ENCODE measurements around the gene TEX30. TPM values are rescaled to one million over a fixed set of nuclear protein-coding genes. Genes with fewer than 3 reads are reported as not detected.

The TEX30 gene
- total RNA-seq, 6 experiments from 2014 or later, result 9.4 to 21.4 (median 14.7) TPM

DNA sequence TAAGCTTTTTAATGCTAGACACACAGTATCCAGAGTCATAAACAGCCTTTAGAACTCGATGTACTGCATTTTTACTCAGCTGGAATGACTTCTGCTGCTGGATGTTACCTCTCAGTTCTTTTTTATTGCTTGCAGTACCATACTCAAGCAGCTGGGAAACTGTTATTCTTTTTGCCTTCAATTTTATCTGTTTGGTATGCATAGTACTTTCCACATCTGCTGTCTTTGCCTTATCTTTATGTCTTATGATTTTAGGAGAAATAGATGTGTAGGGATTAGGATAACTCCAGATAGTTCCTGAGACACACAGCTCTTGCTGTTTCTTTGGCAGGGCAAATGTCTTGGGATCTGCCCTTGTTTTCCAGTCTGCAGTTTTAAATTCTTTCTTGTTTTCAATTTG, 31.5 kb downstream of the TEX30 start:
- H3K27me3 ChIP-seq, result no peaks in the 10 kb centered on the region
- H3K27ac ChIP-seq, result no peak overlapping the region
- H3K9me3 ChIP-seq, result peaks cover 0 to 8% (median 0%) of the 10 kb centered on the region in 4 donors
- DNase-seq (no peak), ATAC-seq (no peak)
- no peaks in the 10 kb centered on the region for H3K4me1 ChIP-seq
- 43% methylated on average over 1 of the region's 1 CpG for WGBS (ENCODE audit: insufficient coverage, low coverage, low lambda C conversion rate, missing lambda C conversion rate)
- H3K36me3 ChIP-seq, result no peaks in the 10 kb centered on the region
- intact Hi-C loops (cut with DNase I), result no loop called here
- TF ChIP-seq, protein P1, sequence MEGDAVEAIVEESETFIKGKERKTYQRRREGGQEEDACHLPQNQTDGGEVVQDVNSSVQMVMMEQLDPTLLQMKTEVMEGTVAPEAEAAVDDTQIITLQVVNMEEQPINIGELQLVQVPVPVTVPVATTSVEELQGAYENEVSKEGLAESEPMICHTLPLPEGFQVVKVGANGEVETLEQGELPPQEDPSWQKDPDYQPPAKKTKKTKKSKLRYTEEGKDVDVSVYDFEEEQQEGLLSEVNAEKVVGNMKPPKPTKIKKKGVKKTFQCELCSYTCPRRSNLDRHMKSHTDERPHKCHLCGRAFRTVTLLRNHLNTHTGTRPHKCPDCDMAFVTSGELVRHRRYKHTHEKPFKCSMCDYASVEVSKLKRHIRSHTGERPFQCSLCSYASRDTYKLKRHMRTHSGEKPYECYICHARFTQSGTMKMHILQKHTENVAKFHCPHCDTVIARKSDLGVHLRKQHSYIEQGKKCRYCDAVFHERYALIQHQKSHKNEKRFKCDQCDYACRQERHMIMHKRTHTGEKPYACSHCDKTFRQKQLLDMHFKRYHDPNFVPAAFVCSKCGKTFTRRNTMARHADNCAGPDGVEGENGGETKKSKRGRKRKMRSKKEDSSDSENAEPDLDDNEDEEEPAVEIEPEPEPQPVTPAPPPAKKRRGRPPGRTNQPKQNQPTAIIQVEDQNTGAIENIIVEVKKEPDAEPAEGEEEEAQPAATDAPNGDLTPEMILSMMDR (IDR thresholded peaks at IDR 0.05), result no peak
- no peak for TF ChIP-seq POLR2A (IDR thresholded peaks at IDR 0.05)
- H3K4me3 ChIP-seq, result no peak overlapping the region

DNA sequence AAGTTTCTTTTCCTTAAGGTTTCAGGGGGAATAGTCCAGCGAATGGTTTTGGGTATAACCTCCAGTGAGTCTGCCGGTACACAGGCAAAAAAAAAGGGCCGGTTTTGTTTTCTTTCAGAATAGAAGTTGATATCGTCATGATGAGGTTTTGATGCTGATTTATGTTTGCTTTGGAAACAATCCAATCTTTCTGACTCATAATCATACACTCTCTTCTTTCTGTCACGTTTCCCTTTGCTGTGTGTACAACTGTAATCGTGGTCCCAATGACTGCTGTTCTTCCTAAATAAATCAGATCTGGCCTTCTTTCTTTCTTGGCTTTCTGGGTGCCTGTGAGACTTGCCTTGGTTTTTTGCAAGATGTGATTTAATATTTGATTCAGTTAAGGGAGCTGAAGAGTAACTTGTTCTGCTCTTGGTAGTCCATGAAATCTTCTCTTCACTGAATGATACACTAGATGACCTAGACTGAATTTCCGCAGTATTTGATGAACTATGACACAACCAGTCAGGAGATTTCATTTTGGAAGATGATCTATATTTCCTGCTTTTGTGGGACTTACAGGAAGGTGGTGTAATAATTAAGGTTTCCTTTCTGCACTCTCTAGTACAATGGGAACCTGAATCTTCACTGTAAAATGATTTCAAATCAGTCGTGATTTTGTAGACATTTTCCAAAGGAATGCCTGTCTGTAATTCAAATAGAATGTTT, 43.9 kb downstream of the TEX30 start:
- Histone ChIP-seq H3K27ac (peak overlapping the region in 1 of 3 donors; percentile 40), H3K4me3 (no peak overlapping the region), H3K9me3 (no peaks in the 10 kb centered on the region), H3K27me3 (no peaks in the 10 kb centered on the region), H3K36me3 (no peaks in the 10 kb centered on the region), H3K4me1 (no peaks in the 10 kb centered on the region)
- DNase-seq, result no peak
- ATAC-seq, result peak in 3 of 4 donors; percentile 8 to 59 (median 46)
- 25% methylated on average over 8 of the region's 8 CpGs for WGBS (ENCODE audit: insufficient coverage, low coverage, low lambda C conversion rate, missing lambda C conversion rate)
- intact Hi-C loops (cut with DNase I), result no loop called here
- TF ChIP-seq, protein P1 (IDR thresholded peaks at IDR 0.05), result no peak
- TF ChIP-seq POLR2A (IDR thresholded peaks at IDR 0.05), result no peak

DNA sequence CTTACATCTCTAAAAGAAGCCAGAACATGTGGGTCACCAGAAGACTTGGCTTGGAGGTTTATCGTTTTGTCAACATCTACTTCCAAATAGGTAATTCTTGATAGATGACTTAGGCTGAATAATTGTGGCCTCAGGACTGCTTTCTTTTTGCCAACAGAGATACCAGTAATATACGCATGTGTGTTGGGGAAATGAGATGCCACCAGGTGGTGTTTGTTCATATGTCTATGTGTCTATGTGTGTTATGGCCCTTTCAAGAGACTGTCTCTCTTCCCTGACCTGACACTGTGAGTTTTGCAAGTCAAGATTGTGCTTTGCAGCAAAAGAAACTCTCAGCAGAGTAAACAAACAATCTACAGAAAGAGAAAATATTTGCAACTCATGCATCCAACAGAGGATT, 47.2 kb downstream of the TEX30 start:
- Histone ChIP-seq H3K27ac (no peak overlapping the region), H3K36me3 (no peaks in the 10 kb centered on the region), H3K4me3 (no peak overlapping the region), H3K9me3 (no peaks in the 10 kb centered on the region), H3K4me1 (no peaks in the 10 kb centered on the region), H3K27me3 (no peaks in the 10 kb centered on the region)
- TF ChIP-seq, protein P1 (IDR thresholded peaks at IDR 0.05), result peak; percentile 14 to 18 (median 16)
- no peak for TF ChIP-seq POLR2A (IDR thresholded peaks at IDR 0.05)
- intact Hi-C loops (cut with DNase I), result no loop called here
- DNase-seq (no peak), ATAC-seq (peak in 3 of 4 donors; percentile 19 to 39 (median 37))
- 44% methylated on average over 2 of the region's 2 CpGs for WGBS (ENCODE audit: insufficient coverage, low coverage, low lambda C conversion rate, missing lambda C conversion rate)

DNA sequence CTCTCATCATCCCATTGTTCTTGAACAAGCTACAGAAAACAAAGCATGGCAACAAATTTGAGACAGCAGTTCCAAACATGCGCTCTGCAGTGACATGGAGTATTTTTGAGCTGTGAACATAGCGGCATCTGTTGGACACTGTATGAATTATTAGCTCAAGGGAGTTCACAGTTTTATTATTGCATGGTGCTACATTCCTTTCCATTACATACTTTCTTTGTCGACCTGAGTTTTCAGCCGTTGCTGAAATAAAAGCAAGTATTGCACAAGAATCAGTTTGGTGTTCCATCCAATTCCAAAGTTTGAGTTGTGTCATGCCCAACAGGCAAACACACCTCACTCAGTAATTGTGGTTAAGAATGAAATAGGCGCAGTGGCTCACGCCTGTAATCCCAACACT, 48.7 kb downstream of the TEX30 start:
- 18% methylated on average over 6 of the region's 6 CpGs for WGBS (ENCODE audit: insufficient coverage, low coverage, low lambda C conversion rate, missing lambda C conversion rate)
- ATAC-seq, result peak; percentile 90 to 95 (median 94)
- no peak overlapping the region for H3K4me3 ChIP-seq
- peak in 1 of 3 donors; percentile 49 for DNase-seq
- intact Hi-C loops (cut with DNase I), result no loop called here
- peak overlapping the region in 2 of 3 donors; percentile 38 to 66 for H3K27ac ChIP-seq
- no peaks in the 10 kb centered on the region for H3K9me3 ChIP-seq
- H3K27me3 ChIP-seq, result no peaks in the 10 kb centered on the region
- TF ChIP-seq, protein P1 (IDR thresholded peaks at IDR 0.05), result peak; percentile 55 to 82 (median 69)
- no peak for TF ChIP-seq POLR2A (IDR thresholded peaks at IDR 0.05)
- no peaks in the 10 kb centered on the region for H3K4me1 ChIP-seq
- no peaks in the 10 kb centered on the region for H3K36me3 ChIP-seq

Data from right lobe of liver (tissue), 6 donors.